Activated naive CD8-positive, alpha-beta T cell treated with anti-CD3 and anti-CD28 coated beads for 36 hours (primary cell): ENCODE results near the gene SERPING1. TPM values are rescaled to one million over a fixed set of nuclear protein-coding genes. Genes with fewer than 3 reads are reported as not detected.
"Not testable (repeated sequence)": the region's sequence is repeated elsewhere in the genome, so short reads cannot be mapped to it uniquely, and the experiment has no call there.

Source experiments
- DNase-seq: peaks from one replicate; pipeline ENCODE4 v3.0.0; 2021
- H3K27ac Mint-ChIP-seq: one replicate; pipeline ENCODE4 v1.8.0; 2022; ENCODE audit warnings: mild to moderate bottlenecking, moderate library complexity, mixed read lengths
- H3K27me3 Mint-ChIP-seq: one replicate; pipeline ENCODE4 v1.8.0; 2022; ENCODE audit warnings: mild to moderate bottlenecking, mixed read lengths
- H3K36me3 Mint-ChIP-seq: one replicate; pipeline ENCODE4 v1.8.0; 2021; ENCODE audit warnings: mild to moderate bottlenecking, mixed read lengths
- H3K4me1 Mint-ChIP-seq: one replicate; pipeline ENCODE4 v1.8.0; 2021; ENCODE audit warnings: mixed read lengths
- H3K4me3 Mint-ChIP-seq: one replicate; pipeline ENCODE4 v1.8.0; 2022; ENCODE audit warnings: mild to moderate bottlenecking, moderate library complexity, mixed read lengths
- H3K9me3 Mint-ChIP-seq: one replicate; pipeline ENCODE4 v1.8.0; 2022; ENCODE audit warnings: mixed read lengths
- total RNA-seq, 2 experiments: library from RNA; stranded (reverse); gene quantifications; one replicate each; pipeline ENCODE4 v1.2.3, GENCODE V29; 2021

SERPING1 gene
- total RNA-seq, 2 experiments from 2014 or later = 0.41 to 0.68 TPM

DNA sequence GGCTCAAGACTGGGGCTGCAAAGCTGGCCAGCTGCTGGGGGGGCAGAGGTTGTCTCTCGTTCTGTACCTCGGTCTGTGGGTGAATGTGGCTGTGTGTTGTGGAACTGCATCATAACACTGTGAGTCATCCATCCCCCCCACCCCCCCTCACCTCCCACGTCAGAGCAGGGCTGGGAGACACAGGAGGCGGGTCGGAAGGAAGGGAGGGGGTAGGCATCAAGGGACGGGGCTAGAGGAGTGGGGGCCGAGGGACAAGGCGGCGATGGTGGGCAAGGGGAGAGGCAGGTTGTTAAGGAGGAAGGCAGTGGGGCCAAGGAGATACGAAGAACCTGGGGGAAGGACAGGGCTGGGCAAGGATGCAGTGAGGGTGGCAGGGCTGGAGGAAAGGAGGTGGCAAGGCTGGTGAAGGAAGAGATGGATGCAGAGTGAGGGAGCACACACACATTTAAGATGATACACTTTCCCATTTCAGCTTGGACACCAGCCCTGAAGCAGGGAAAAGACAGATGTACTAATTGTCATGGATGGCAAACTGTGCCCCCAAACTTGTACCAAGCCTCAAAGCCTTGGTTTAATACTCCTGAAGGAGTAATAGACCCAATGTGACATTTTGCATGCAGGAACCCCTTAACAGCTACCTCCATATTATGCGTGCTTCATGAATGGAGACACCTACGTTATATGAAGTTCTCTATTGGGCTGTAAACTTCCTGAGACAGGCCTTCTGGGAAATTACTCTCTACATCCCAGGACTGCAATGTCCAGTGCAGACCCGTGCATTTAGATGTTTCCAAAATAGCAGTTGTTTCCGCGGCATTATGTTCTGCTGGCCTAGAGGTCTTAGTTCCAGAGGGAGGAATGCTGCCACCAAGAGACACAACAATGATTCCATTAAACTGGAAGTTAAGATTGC is 52.6 kb downstream of the SERPING1 start, which contains the start of gene YPEL4:
TSS of gene YPEL4 (minus strand) at position 87 of the 913 bp plus-strand sequence. CDS start 2,805 bp downstream, outside the sequence.
- H3K4me3 Mint-ChIP-seq = peak within 1 kb of the TSS; percentile 68
- no peaks in the 10 kb centered on the region for H3K9me3 Mint-ChIP-seq
- H3K4me1 Mint-ChIP-seq = peaks cover 44% of the 10 kb centered on the region
- H3K27me3 Mint-ChIP-seq = peaks cover 38% of the 10 kb centered on the region
- peak; percentile 54 for DNase-seq
- no peaks in the 10 kb centered on the region for H3K36me3 Mint-ChIP-seq
- no peak within 1 kb of the TSS for H3K27ac Mint-ChIP-seq

- no peaks in the 10 kb centered on the region for H3K9me3 Mint-ChIP-seq
- peaks cover 31% of the 10 kb centered on the region for H3K27me3 Mint-ChIP-seq
- DNase-seq = no peak
- H3K27ac Mint-ChIP-seq = no peak overlapping the region
- peaks cover 43% of the 10 kb centered on the region for H3K4me1 Mint-ChIP-seq
- no peak overlapping the region for H3K4me3 Mint-ChIP-seq
- H3K36me3 Mint-ChIP-seq = no peaks in the 10 kb centered on the region
Measured at GRCh38 chr11:57650739-57651090, 53.2 kb downstream of the SERPING1 start.

- Mint-ChIP-seq H3K27ac (no peak overlapping the region), H3K4me1 (peaks cover 38% of the 10 kb centered on the region), H3K4me3 (no peak overlapping the region), H3K27me3 (peaks cover 24% of the 10 kb centered on the region), H3K9me3 (no peaks in the 10 kb centered on the region), H3K36me3 (no peaks in the 10 kb centered on the region)
- DNase-seq = no peak
Measured at GRCh38 chr11:57651408-57651807, 53.9 kb downstream of the SERPING1 start.

GRCh38 chr11:57652230-57652629 is 54.7 kb downstream of the SERPING1 start:
- H3K4me1 Mint-ChIP-seq = peaks cover 37% of the 10 kb centered on the region
- H3K4me3 Mint-ChIP-seq = peak overlapping the region; percentile 37
- not testable (repeated sequence) for DNase-seq

GRCh38 chr11:57652662-57653061 is 55.2 kb downstream of the SERPING1 start:
- Mint-ChIP-seq H3K27me3 (peaks cover 12% of the 10 kb centered on the region), H3K4me1 (peaks cover 33% of the 10 kb centered on the region), H3K36me3 (peaks cover under 1% of the 10 kb centered on the region), H3K9me3 (no peaks in the 10 kb centered on the region), H3K4me3 (peak overlapping the region; percentile 37), H3K27ac (peak overlapping the region; percentile 45)
- DNase-seq = no peak

More at GRCh38 chr11:57652230-57652629, 54.7 kb downstream of the SERPING1 start:
- H3K27ac Mint-ChIP-seq = peak overlapping the region; percentile 45
- not testable (repeated sequence) for H3K9me3 Mint-ChIP-seq, H3K36me3 Mint-ChIP-seq
- H3K27me3 Mint-ChIP-seq = peaks cover 16% of the 10 kb centered on the region

DNA sequence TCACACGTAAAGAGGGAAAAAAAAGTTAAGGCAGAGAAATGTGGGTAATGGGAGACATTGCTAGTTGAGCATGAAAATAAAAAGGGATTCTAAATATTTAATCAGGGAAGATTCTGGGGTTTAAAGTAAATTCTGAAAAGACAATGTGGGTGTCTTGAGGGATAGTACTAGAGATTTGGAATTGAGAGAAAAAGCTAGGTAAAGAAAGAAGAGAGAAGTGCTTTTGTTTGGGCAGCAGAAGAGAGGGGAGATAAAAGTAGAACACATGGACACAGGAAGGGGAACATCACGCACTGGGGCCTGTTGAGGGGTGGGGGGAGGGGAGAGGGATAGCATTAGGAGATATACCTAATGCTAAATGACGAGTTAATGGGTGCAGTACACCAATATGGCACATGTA is 55.7 kb downstream of the SERPING1 start:
- Mint-ChIP-seq H3K27me3 (peaks cover 7% of the 10 kb centered on the region), H3K4me1 (peaks cover 31% of the 10 kb centered on the region), H3K4me3 (no peak overlapping the region), H3K9me3 (no peaks in the 10 kb centered on the region), H3K36me3 (peaks cover 1% of the 10 kb centered on the region), H3K27ac (peak overlapping the region; percentile 41)
- no peak for DNase-seq

DNA sequence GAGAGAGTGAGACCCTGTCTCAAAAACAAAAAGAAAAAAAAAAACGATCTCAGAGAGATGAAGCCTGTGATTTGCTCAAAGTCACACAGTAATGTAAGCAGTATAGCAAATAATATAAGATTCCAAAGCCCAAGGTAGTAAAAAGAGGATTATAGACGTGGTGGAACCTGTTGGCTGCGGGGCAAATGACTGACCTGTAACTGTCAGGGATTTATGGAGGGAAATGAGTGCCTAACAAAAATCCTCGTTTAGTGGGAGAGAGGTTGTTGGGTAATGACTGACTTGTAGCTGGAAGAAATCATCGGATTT is 59.4 kb downstream of the SERPING1 start:
- no peak for DNase-seq
- peak overlapping the region; percentile 98 for H3K27ac Mint-ChIP-seq
- no peaks in the 10 kb centered on the region for H3K27me3 Mint-ChIP-seq
- H3K9me3 Mint-ChIP-seq = no peaks in the 10 kb centered on the region
- H3K36me3 Mint-ChIP-seq = peaks cover 5% of the 10 kb centered on the region
- peaks cover 28% of the 10 kb centered on the region for H3K4me1 Mint-ChIP-seq
- H3K4me3 Mint-ChIP-seq = peak overlapping the region; percentile 100

DNA sequence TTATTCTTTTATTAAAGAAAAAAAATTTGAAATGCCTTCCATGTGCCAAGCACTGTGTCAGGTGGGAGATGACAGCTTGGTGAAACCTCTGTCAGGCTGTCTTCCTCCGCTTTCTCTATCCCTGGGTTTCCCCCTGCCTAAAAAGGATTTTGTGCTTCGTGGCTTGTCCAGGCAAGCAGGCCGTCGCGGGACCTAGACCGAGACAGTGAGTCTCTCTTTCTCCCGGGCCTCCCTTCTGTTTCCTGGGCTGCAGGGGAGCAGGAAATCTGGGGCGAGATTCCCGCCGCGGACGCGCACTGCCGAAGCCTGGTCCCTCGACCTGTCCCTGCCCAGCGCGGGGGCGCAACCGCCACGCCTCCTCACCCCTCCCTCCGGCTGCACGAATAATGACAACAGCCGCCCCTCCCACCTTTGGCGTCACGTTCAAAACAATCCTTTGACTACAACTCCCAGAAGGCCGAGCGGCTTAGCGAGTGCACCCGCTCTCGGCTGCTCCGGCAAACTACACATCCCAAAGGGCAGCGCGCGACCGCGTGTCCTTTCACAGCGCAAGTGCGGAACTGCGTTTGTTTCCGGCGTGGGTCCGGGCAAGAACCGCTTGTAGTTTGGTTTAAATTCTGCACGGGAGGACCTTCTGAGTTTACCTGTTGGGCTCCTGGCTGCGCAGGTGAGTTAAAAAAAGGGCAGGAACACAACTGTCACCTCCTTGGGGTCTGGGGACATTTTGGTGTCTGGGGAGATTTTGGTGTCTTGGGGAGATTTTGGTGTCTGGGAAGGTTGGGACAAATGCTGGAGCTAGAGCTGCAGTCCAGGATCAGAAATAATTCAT is 59.9 kb downstream of the SERPING1 start, which contains the start of gene CLP1:
TSS of gene CLP1 (plus strand) at position 569 of the 829 bp plus-strand sequence. CDS start 1,715 bp downstream, outside the sequence.
- peaks cover 5% of the 10 kb centered on the region for H3K36me3 Mint-ChIP-seq
- H3K27me3 Mint-ChIP-seq = no peaks in the 10 kb centered on the region
- peak; percentile 98 for DNase-seq
- H3K9me3 Mint-ChIP-seq = no peaks in the 10 kb centered on the region
- H3K4me3 Mint-ChIP-seq = peak within 1 kb of the TSS; percentile 100
- peaks cover 31% of the 10 kb centered on the region for H3K4me1 Mint-ChIP-seq
- H3K27ac Mint-ChIP-seq = peak within 1 kb of the TSS; percentile 98

DNA sequence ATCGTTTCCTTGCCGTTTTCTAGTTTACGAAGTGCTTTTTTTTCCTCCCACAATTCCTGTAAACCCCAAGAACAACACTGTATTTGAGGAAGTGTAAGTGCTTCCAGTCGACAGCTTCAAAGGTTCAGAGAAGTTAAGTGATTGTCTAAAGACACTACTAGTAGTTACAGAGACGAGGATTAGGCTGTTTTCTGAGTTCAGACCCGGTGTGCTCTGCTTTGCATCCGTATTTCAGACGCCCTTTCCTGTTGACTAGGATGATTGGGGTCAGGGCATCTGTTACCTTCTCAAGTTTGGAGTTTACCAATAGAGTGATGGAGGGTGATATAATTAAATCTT is 60.5 kb downstream of the SERPING1 start:
- H3K4me1 Mint-ChIP-seq = peaks cover 30% of the 10 kb centered on the region
- H3K36me3 Mint-ChIP-seq = peaks cover 9% of the 10 kb centered on the region
- peak overlapping the region; percentile 98 for H3K27ac Mint-ChIP-seq
- DNase-seq = no peak
- no peaks in the 10 kb centered on the region for H3K9me3 Mint-ChIP-seq
- H3K4me3 Mint-ChIP-seq = peak overlapping the region; percentile 100
- no peaks in the 10 kb centered on the region for H3K27me3 Mint-ChIP-seq

DNA sequence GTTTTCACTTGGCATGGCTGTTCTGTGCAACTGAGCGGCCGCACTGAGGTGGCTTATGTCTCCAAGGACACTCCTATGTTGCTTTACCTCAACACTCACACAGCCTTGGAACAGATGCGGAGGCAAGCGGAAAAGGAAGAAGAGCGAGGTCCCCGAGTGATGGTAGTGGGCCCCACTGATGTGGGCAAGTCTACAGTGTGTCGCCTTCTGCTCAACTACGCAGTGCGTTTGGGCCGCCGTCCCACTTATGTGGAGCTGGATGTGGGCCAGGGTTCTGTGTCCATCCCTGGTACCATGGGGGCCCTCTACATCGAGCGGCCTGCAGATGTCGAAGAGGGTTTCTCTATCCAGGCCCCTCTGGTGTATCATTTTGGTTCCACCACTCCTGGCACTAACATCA is 62.2 kb downstream of the SERPING1 start:
- no peaks in the 10 kb centered on the region for H3K27me3 Mint-ChIP-seq
- no peak overlapping the region for H3K27ac Mint-ChIP-seq
- no peak overlapping the region for H3K4me3 Mint-ChIP-seq
- H3K4me1 Mint-ChIP-seq = peaks cover 26% of the 10 kb centered on the region
- H3K9me3 Mint-ChIP-seq = no peaks in the 10 kb centered on the region
- no peak for DNase-seq
- H3K36me3 Mint-ChIP-seq = peaks cover 9% of the 10 kb centered on the region

GRCh38 chr11:57662893-57663292 is 65.4 kb downstream of the SERPING1 start:
- DNase-seq = no peak
- Mint-ChIP-seq H3K27ac (no peak overlapping the region), H3K36me3 (peaks cover 7% of the 10 kb centered on the region), H3K27me3 (no peaks in the 10 kb centered on the region), H3K9me3 (no peaks in the 10 kb centered on the region), H3K4me3 (no peak overlapping the region), H3K4me1 (peaks cover 27% of the 10 kb centered on the region)

GRCh38 chr11:57663975-57664374 is 66.5 kb downstream of the SERPING1 start:
- Mint-ChIP-seq H3K4me1 (peaks cover 19% of the 10 kb centered on the region), H3K27ac (no peak overlapping the region)

More at GRCh38 chr11:57663975-57664374, 66.5 kb downstream of the SERPING1 start:
- DNase-seq = no peak
- peaks cover 12% of the 10 kb centered on the region for H3K36me3 Mint-ChIP-seq
- no peak overlapping the region for H3K4me3 Mint-ChIP-seq
- no peaks in the 10 kb centered on the region for H3K9me3 Mint-ChIP-seq
- no peaks in the 10 kb centered on the region for H3K27me3 Mint-ChIP-seq
